NCI-H2196 treated with DMSO at 0.1 percent for 48 hours (cell line): ENCODE results near the gene ANOS1.
"Not testable (repeated sequence)": the region's sequence is repeated elsewhere in the genome, so short reads cannot be mapped to it uniquely, and the experiment has no call there.

Source experiments
- DNase-seq: peaks from one replicate; lab custom pipeline; 2025; ENCODE audit not compliant: unreplicated experiment; lab: John Stamatoyannopoulos, UW

ANOS1 gene

GRCh38 chrX:8632924-8633323, 99.0 kb downstream of the ANOS1 start:
- DNase-seq = no peak

- no peak for DNase-seq
Measured at GRCh38 chrX:8629871-8630270, 102.1 kb downstream of the ANOS1 start.

DNA sequence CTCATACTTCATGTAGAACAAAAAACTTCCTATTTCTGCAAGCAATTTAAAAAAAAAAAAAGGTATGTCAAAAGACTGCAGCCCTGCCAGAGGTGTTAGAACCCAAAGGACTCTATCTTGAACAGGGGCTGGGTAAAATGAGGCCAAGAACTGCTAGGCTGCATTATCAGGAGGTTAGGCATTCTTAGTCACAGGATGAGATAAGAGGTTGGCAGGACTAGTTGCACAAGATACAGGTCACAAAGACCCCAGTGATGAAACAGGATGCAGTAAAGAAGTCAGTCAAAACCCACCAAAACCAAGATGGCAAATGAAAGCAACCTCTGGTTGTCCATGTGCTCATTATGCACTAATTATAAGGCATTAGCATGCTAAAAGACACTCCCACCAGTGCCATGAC, 104.1 kb downstream of the ANOS1 start:
- DNase-seq = no peak

DNA sequence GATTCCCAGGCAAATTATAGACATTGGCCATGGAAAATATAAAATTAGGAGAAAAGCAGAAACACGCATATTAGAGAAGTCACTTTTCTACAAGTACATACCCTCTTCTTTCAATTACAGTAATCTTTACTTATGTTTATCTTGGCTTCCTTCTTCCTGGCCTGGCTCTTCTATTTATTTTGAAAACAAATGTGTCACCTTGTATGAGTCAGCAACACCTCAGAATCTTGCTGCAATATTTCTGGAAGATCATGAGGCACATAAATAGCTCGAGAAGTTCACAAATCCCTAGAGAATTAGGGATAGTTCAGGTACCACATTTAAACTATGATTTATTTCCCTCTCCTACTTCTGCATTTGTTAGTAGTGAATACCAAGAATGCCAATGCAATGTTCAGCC, 124.6 kb downstream of the ANOS1 start:
- DNase-seq = no peak

- DNase-seq = no peak
Measured at GRCh38 chrX:8604131-8604530, 127.8 kb downstream of the ANOS1 start.

GRCh38 chrX:8591501-8591900, 140.4 kb downstream of the ANOS1 start:
- DNase-seq = no peak

DNA sequence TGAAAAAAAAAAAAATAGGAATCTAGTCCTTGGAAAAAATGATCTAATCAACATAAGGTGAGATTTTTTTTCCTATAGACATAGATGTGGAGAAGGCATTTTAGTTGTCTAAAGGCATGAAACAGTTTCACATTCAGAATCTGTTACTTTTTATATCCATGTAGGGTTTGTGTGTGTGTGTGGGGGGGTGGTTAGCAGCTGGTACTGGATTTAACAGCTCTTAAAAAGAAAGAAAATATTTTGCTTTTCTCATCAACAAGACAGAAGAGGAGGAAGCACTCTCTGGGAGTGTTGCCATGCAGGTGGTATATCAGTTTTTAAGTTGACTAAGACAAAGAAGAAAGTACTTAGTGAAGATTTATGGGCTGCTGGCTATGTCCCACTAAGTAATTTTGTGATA, 145.0 kb downstream of the ANOS1 start:
- no peak for DNase-seq

DNA sequence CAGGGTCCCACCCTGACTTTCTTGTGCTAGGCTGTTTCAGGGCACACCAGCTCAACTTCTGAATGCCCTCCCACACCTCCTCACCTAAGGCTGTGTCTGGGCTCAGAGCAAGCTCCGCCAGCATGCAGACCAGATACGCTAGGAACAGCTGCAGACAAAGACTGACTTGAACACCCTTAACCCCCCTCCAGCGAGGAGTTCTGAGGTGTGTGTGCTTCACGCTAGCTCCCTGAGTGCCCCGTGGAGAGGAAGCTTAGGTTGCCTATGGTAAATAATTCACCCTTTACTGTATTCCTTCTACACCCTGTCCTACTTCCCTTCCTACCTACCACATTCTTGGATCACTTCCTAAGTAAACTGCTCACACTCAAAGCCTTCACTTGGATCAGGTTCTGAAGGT, 152.3 kb downstream of the ANOS1 start:
- no peak for DNase-seq

GRCh38 chrX:8576821-8577220, 155.1 kb downstream of the ANOS1 start:
- no peak for DNase-seq

DNA sequence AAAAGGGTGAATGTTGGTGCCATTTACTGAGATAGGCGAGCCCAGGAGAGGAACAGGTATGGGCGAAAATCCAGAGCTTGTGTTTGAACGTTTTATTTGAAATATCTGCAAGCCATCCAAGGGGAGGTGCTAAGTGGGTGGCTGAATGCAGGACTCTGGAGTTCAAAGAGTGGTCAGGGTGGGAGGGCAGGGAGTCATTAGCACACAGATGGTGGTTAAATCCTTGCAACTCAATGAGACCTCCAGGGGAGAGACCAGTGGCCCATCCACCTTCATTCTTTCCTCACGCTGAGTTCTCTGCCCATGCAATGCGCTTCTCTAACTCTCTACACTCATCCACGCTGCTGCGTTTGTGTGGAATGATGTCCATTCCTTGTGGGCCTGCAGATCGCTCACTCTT, 166.2 kb downstream of the ANOS1 start:
- DNase-seq = no peak

- DNase-seq = no peak
Measured at GRCh38 chrX:8548446-8548845, 183.5 kb downstream of the ANOS1 start.

DNA sequence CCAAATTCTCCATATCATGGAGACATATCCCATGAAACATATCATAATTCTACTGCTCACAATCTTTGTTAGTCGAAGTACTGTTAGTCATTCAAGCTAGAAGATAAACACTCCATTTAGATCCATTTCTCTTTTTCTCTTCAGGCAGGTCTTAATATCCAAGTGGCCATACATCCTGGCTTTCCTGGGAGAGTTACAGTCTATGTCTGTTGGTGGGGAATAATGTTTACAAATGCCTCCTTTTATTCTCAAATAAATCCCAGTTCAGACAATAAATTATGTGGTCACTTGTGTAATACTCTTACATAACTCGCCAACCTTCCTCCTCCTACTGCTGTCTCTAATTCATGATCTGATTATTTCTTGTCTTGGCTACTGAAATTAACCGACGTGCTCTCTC, 185.2 kb downstream of the ANOS1 start:
- DNase-seq = no peak

DNA sequence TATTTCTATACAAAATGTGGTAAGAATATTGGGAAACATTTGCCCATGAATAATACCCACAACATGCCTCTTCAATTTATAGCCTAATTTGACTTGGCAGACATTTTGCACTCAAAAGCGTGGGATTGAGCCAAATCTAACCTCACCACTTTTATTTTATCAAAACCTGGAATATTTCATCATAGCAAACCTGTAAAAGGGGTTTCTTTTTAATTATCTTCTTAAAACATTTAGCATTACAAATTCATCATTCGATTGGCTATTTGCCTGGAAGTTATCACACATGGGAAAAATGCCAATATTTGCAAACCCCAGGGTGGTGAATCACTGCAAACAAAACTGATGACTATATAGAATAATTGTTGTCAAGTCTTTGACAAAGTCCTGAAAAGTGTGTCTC, 211.1 kb downstream of the ANOS1 start:
- no peak for DNase-seq

- no peak for DNase-seq
Measured at GRCh38 chrX:8520178-8520577, 211.8 kb downstream of the ANOS1 start.

GRCh38 chrX:8504451-8504850, 227.5 kb downstream of the ANOS1 start:
- DNase-seq = no peak

GRCh38 chrX:8502101-8502500, 229.8 kb downstream of the ANOS1 start:
- DNase-seq = not testable (repeated sequence)

GRCh38 chrX:8500203-8500602, 231.7 kb downstream of the ANOS1 start:
- no peak for DNase-seq

GRCh38 chrX:8495036-8495435, 236.9 kb downstream of the ANOS1 start:
- DNase-seq = not testable (repeated sequence)

GRCh38 chrX:8484360-8484949, 247.5 kb downstream of the ANOS1 start:
- DNase-seq = no peak
